Osteoblast (primary cell): ENCODE data around the gene C17orf67. TPM values are rescaled to one million over a fixed set of nuclear protein-coding genes. Genes with fewer than 3 reads are reported as not detected.
A peak's percentile ranks its signal among the peaks of the same experiment; 100 is the strongest.

Source experiments
- DNase-seq: peaks from one replicate; pipeline ENCODE4 v3.0.0; 2011; ENCODE audit warnings: low spot score, mixed read lengths; ENCODE audit not compliant: insufficient read length; ENCODE audit errors: missing footprints
- H2AFZ ChIP-seq: 2 replicates; pipeline ENCODE4 v1.6.0; 2011; ENCODE audit warnings: mild to moderate bottlenecking, low read length
- H3K27ac ChIP-seq: 2 replicates; pipeline ENCODE4 v1.5.1; 2011; ENCODE audit warnings: mild to moderate bottlenecking, low read depth, low read length, moderate library complexity
- H3K27me3 ChIP-seq: 2 replicates; pipeline ENCODE4 v1.6.0; 2012; ENCODE audit warnings: mild to moderate bottlenecking, control low read depth, inconsistent platforms, low read length, moderate library complexity; ENCODE audit not compliant: insufficient read depth
- H3K36me3 ChIP-seq: 2 replicates; pipeline ENCODE4 v1.5.1; 2011; ENCODE audit warnings: mild to moderate bottlenecking, low read length, control low read depth, moderate library complexity; ENCODE audit not compliant: insufficient read depth
- H3K4me1 ChIP-seq: 2 replicates; pipeline ENCODE4 v1.5.1; 2011; ENCODE audit warnings: mild to moderate bottlenecking, low read length, control low read depth, moderate library complexity; ENCODE audit not compliant: insufficient read depth
- H3K4me2 ChIP-seq: 2 replicates; pipeline ENCODE4 v1.6.0; 2011; ENCODE audit warnings: mild to moderate bottlenecking, low read length; ENCODE audit not compliant: insufficient read depth
- H3K4me3 ChIP-seq: fragments of 200-600 bp; sonication (generic); 3 replicates; pipeline ENCODE4 v1.5.1; 2012; ENCODE audit warnings: mild to moderate bottlenecking, low read length, inconsistent platforms; ENCODE audit not compliant: insufficient read depth
- H3K79me2 ChIP-seq: 2 replicates; pipeline ENCODE4 v1.6.0; 2012; ENCODE audit warnings: mild to moderate bottlenecking, low read length, control low read depth, inconsistent platforms; ENCODE audit not compliant: insufficient read depth
- H3K9me3 ChIP-seq: 2 replicates; pipeline ENCODE4 v1.5.1; 2011; ENCODE audit warnings: low read depth, low read length, control low read depth
- H4K20me1 ChIP-seq: 2 replicates; pipeline ENCODE4 v1.6.0; 2012; ENCODE audit warnings: mild to moderate bottlenecking, low read length, control low read depth; ENCODE audit not compliant: insufficient read depth
- total RNA-seq: library from RNA; depleted of rRNA; stranded (reverse); fragments of >200 nt; gene quantifications from 2 replicates; pipeline ENCODE4 v1.2.3, GENCODE V29; 2012
- TF ChIP-seq, protein P1 (sequence below): IDR thresholded peaks from 2 replicates; pipeline ENCODE4 v1.5.1; 2011; ENCODE audit warnings: mild to moderate bottlenecking, low read depth, low read length, moderate library complexity; ENCODE audit errors: extremely low read depth

The C17orf67 gene
- total RNA-seq, 1 donor: 0.36 TPM

DNA sequence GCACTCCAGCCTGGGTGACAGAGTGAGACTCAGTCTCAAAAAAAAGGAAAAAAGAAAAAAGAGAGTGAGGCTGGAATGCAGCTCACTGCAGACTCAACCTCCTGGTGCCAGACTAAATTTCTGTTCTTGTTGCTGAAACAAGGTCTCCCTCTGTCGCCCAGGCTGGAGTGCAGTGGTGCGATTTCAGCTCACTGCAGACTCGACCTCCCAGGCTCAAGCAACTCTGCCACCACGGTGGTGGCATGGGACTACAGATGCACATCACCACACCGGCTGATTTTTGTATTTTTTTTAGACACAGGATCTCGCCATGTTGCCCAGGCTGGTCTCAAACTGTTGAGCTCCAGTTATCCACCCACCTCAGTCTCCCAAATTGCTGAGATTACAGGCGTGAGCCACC lies 45.6 kb upstream of the C17orf67 start:
- Histone ChIP-seq H3K27ac (no peak overlapping the region), H3K4me2 (no peak overlapping the region), H4K20me1 (no peaks in the 10 kb centered on the region), H3K4me1 (no peaks in the 10 kb centered on the region), H3K9me3 (no peaks in the 10 kb centered on the region), H3K36me3 (no peaks in the 10 kb centered on the region), H3K4me3 (no peak overlapping the region), H3K79me2 (no peaks in the 10 kb centered on the region), H2AFZ (no peak overlapping the region), H3K27me3 (no peaks in the 10 kb centered on the region)
- DNase-seq: no peak
- TF ChIP-seq, protein P1, sequence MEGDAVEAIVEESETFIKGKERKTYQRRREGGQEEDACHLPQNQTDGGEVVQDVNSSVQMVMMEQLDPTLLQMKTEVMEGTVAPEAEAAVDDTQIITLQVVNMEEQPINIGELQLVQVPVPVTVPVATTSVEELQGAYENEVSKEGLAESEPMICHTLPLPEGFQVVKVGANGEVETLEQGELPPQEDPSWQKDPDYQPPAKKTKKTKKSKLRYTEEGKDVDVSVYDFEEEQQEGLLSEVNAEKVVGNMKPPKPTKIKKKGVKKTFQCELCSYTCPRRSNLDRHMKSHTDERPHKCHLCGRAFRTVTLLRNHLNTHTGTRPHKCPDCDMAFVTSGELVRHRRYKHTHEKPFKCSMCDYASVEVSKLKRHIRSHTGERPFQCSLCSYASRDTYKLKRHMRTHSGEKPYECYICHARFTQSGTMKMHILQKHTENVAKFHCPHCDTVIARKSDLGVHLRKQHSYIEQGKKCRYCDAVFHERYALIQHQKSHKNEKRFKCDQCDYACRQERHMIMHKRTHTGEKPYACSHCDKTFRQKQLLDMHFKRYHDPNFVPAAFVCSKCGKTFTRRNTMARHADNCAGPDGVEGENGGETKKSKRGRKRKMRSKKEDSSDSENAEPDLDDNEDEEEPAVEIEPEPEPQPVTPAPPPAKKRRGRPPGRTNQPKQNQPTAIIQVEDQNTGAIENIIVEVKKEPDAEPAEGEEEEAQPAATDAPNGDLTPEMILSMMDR: no peak

DNA sequence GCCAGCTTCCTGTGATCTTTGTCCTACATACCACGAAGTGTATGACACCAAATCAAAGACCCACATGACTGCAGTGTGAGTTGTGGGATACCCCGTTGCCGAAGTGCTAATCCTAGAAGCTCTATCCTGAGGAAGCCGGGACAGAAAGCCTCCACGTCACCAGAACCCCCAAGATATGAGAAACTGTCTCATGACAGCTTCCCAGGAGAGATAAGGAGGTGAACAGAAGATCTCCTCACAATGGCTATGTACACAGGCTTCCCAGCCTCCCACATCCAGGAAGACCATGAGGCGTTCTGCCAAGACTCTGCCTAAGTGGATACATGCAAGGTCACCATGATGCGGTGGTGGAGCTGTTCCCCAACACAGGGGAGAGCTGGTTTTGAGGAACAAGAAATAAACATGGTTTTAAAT lies 43.1 kb upstream of the C17orf67 start:
- no peak overlapping the region for H3K4me2 ChIP-seq
- no peaks in the 10 kb centered on the region for H3K9me3 ChIP-seq
- H3K27ac ChIP-seq: no peak overlapping the region
- no peaks in the 10 kb centered on the region for H3K27me3 ChIP-seq
- H3K79me2 ChIP-seq: no peaks in the 10 kb centered on the region
- H2AFZ ChIP-seq: no peak overlapping the region
- no peaks in the 10 kb centered on the region for H3K36me3 ChIP-seq
- DNase-seq: no peak
- TF ChIP-seq, protein P1: no peak
- H3K4me3 ChIP-seq: no peak overlapping the region
- H4K20me1 ChIP-seq: no peaks in the 10 kb centered on the region
- H3K4me1 ChIP-seq: no peaks in the 10 kb centered on the region

DNA sequence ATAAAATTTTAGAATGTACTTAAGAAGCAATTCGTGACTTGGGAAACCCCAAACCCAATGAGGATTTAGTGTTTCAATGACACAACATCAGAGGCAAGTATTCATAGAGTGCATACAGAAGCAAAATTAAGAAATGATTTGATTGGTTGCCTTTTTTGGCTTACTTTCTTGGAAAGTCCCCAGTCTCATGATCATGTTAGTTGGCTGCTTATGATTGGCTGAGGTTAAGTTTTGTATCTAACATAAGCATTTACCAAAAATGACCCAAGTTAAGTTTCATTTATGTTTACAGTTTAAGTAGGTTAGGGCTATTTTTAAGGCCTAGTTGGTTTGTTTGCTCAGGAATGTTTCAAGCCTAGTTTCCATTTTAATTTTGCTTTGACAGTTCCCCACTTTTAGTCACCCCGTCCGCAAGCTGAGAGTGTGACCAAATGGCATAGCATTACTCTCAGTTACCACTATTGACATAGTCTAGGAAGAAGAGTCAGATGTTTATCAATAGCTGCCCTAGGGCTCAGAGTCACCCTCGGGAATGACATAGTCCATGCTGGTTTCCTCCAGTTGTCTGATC lies 36.4 kb upstream of the C17orf67 start:
- peak; percentile 3 for DNase-seq
- TF ChIP-seq, protein P1: no peak
- Histone ChIP-seq H3K4me1 (peaks cover 8% of the 10 kb centered on the region), H3K4me2 (no peak overlapping the region), H3K9me3 (no peaks in the 10 kb centered on the region), H3K36me3 (no peaks in the 10 kb centered on the region), H3K79me2 (no peaks in the 10 kb centered on the region), H3K27me3 (no peaks in the 10 kb centered on the region), H2AFZ (no peak overlapping the region), H4K20me1 (no peaks in the 10 kb centered on the region), H3K4me3 (no peak overlapping the region), H3K27ac (no peak overlapping the region)

DNA sequence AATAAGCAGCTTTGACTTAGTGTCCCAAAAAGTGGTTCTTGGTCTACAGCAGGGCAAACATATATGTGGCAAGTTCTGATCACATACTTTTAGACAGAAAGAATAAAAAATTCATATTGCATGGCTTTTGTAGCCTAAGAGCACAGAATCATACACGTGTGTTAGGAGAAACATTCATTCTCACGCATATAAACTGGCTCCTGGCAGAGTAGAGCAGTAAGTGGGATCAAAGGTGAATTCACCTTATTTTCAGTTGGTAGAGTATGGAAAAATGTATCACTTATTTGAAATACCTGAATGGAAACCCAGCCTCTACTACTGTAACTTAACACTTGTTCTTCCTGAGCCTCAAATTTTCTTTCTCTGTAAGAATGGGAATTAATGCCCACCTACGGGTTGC lies 35.0 kb upstream of the C17orf67 start:
- H3K9me3 ChIP-seq: no peaks in the 10 kb centered on the region
- H3K27me3 ChIP-seq: no peaks in the 10 kb centered on the region
- no peak overlapping the region for H2AFZ ChIP-seq
- no peak overlapping the region for H3K27ac ChIP-seq
- no peak for DNase-seq
- H4K20me1 ChIP-seq: no peaks in the 10 kb centered on the region
- no peaks in the 10 kb centered on the region for H3K36me3 ChIP-seq
- H3K4me1 ChIP-seq: peaks cover 8% of the 10 kb centered on the region
- H3K79me2 ChIP-seq: no peaks in the 10 kb centered on the region
- no peak overlapping the region for H3K4me2 ChIP-seq
- TF ChIP-seq, protein P1: no peak
- H3K4me3 ChIP-seq: no peak overlapping the region
